ENCODE results near the gene ZNF48. TPM values are rescaled to one million over a fixed set of nuclear protein-coding genes. Genes with fewer than 3 reads are reported as not detected.

Gene ZNF48
- total RNA-seq, 2 donors from 2014 or later, result 6.5 to 6.8 TPM

DNA sequence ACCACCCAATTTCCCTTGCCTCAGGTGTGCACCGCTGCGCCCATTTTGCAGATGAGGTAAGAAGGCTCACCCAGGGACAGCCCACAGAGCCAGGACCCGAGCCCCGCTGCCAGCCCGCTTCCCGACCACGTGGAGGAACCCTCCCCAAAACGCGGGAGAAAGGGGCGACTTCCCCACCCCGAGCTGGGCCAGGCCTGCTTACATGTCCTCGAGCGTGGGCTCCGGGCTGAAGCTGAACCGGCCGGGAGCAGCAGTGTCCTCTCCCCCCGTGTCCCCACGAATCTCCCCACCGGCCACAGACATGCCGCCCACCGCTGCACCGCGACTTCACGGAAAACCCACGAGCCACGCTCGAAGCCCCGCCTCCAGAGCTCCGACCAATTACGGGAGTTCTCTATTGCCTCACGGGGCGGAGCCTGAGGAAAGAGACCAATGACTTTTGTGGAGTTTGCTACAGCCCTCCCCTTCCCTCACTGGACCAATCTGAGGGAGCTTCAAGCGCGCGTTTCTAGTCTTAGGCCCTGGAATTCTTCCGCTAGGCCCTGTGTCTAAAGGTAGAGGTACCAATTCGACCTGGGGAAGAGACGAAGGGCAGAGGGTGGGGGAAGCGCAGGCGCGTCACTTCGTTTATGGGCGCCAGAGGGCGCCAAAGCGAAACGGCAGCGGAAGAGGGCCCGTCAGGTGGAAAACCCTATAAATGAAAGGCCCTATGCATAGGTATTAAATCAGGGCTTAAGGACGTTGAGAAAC, 34.6 kb downstream of the ZNF48 start, which contains the start of gene DCTPP1:
TSS of gene DCTPP1 (minus strand) at position 353 of the 750 bp plus-strand sequence. CDS start at position 303, 50 bp downstream.
- TF ChIP-seq, protein P1, sequence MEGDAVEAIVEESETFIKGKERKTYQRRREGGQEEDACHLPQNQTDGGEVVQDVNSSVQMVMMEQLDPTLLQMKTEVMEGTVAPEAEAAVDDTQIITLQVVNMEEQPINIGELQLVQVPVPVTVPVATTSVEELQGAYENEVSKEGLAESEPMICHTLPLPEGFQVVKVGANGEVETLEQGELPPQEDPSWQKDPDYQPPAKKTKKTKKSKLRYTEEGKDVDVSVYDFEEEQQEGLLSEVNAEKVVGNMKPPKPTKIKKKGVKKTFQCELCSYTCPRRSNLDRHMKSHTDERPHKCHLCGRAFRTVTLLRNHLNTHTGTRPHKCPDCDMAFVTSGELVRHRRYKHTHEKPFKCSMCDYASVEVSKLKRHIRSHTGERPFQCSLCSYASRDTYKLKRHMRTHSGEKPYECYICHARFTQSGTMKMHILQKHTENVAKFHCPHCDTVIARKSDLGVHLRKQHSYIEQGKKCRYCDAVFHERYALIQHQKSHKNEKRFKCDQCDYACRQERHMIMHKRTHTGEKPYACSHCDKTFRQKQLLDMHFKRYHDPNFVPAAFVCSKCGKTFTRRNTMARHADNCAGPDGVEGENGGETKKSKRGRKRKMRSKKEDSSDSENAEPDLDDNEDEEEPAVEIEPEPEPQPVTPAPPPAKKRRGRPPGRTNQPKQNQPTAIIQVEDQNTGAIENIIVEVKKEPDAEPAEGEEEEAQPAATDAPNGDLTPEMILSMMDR (IDR thresholded peaks at IDR 0.05), result peak; percentile 82
- intact Hi-C loops (cut with DNase I), result loop anchor here (10.0 kb wide), 2 partner anchors 175 to 195 kb away; no protein-coding TSS in a partner anchor
- peak; percentile 97 for DNase-seq

DNA sequence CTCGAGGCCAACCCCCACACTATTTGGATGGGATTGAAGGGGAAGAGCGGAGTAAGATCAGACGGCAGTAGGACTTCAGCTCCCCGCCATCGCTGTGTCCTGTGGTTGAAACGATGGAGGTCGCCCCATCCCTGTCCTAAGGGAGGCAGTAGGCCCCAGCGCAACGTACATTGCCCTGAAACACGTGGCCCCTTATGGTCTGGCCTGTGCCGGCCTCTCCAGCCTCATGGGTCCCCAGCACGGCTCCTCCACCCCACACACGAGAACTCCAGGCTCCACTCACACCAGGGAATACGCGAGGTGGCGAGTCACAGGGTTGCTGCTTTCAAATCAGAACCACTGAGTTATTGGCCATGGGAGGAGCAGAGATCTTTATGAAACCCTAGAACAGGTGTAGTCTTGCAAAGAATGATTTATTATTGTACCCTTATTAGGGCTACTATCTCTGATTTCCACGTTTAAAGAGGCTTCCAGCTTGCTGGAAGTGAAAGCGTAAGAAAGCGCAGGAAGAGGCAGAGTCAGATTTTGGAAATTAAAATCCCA, 35.3 kb downstream of the ZNF48 start:
- intact Hi-C loops (cut with DNase I), result loop anchor here (10.0 kb wide), 1 partner anchor 194 kb away; no protein-coding TSS in a partner anchor

More for the DNA sequence above, 34.6 kb downstream of the ZNF48 start, which contains the start of gene DCTPP1:
- Histone ChIP-seq H3K27me3 (no peaks in the 10 kb centered on the region), H3K36me3 (no peaks in the 10 kb centered on the region), H3K9me3 (no peaks in the 10 kb centered on the region), H3K27ac (peak within 1 kb of the TSS; percentile 77), H3K9ac (ENCODE audit: low read depth in 2 of 2, low read length in 2 of 2) (peak within 1 kb of the TSS; percentile 91 to 92), H3K4me3 (peak within 1 kb of the TSS; percentile 46), H3K4me1 (peaks cover 3% of the 10 kb centered on the region)

DNA sequence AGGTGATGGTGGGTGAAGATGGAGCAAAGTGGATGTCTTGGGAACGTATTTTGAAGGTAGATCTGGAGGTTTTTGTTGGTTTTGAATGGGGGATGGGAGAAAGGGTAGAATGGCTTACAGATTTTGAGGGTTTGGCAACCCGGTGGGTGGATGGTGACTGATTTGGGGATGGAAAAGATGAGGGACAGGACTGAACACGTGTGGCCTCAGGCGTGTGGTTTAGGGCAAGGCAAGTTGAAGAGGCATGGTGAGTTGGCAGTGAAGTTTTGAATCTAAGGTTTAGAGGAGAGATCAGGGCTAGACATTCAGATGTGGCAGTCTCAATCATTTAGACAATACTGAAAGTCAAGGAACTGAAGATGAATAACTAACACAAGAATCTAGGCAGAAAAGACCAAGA, 39.6 kb downstream of the ZNF48 start:
- no peak overlapping the region for H3K4me3 ChIP-seq
- DNase-seq, result no peak
- H3K9ac ChIP-seq (ENCODE audit: low read depth in 2 of 2, low read length in 2 of 2), result no peak overlapping the region
- intact Hi-C loops (cut with DNase I), result loop anchor here (10.0 kb wide), 1 partner anchor 190 kb away; no protein-coding TSS in a partner anchor
- H3K4me1 ChIP-seq, result no peaks in the 10 kb centered on the region
- TF ChIP-seq, protein P1 (IDR thresholded peaks at IDR 0.05), result no peak
- H3K27ac ChIP-seq, result no peak overlapping the region
- no peaks in the 10 kb centered on the region for H3K27me3 ChIP-seq
- no peaks in the 10 kb centered on the region for H3K9me3 ChIP-seq
- H3K36me3 ChIP-seq, result no peaks in the 10 kb centered on the region

More for the DNA sequence above, 35.3 kb downstream of the ZNF48 start:
- Histone ChIP-seq H3K4me3 (peak overlapping the region; percentile 46), H3K27me3 (no peaks in the 10 kb centered on the region), H3K36me3 (no peaks in the 10 kb centered on the region), H3K9me3 (no peaks in the 10 kb centered on the region), H3K4me1 (peaks cover 3% of the 10 kb centered on the region), H3K9ac (ENCODE audit: low read depth in 2 of 2, low read length in 2 of 2) (peak overlapping the region; percentile 20 to 91), H3K27ac (peak overlapping the region; percentile 77)
- TF ChIP-seq, protein P1 (IDR thresholded peaks at IDR 0.05), result peak; percentile 13
- no peak for DNase-seq

DNA sequence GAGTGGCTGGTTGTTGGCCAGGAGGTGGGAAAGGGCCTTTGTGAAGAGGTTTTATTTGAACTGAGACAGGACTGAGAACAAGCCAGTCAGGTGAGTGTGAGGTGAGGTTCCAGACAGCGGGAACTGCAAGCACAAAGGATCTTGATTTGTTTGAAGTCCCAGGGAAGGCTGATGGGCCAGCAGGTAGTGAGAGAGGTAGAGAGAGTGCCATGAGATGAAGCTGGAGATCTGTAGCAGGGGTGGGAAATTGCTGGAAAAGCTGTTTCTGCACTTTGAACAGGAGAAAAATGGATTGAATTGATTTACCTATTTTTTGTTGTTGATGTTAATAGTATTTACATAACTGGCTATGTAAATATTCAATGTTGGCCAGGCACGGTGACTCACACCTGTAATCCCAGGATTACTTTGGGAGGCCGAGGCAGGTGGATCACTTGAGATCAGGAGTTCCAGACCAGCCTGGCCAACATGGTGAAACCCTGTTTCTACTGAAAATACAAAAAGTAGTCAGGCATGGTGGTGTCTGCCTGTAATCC, 42.4 kb downstream of the ZNF48 start:
- Histone ChIP-seq H3K9ac (ENCODE audit: low read depth in 2 of 2, low read length in 2 of 2) (no peak overlapping the region), H3K9me3 (no peaks in the 10 kb centered on the region), H3K27me3 (no peaks in the 10 kb centered on the region), H3K4me1 (no peaks in the 10 kb centered on the region), H3K4me3 (no peak overlapping the region), H3K27ac (peak overlapping the region; percentile 17), H3K36me3 (no peaks in the 10 kb centered on the region)
- TF ChIP-seq, protein P1 (IDR thresholded peaks at IDR 0.05), result no peak
- peak; percentile 43 for DNase-seq
- intact Hi-C loops (cut with DNase I), result loop anchor here (10.0 kb wide), 1 partner anchor 187 kb away; no protein-coding TSS in a partner anchor

DNA sequence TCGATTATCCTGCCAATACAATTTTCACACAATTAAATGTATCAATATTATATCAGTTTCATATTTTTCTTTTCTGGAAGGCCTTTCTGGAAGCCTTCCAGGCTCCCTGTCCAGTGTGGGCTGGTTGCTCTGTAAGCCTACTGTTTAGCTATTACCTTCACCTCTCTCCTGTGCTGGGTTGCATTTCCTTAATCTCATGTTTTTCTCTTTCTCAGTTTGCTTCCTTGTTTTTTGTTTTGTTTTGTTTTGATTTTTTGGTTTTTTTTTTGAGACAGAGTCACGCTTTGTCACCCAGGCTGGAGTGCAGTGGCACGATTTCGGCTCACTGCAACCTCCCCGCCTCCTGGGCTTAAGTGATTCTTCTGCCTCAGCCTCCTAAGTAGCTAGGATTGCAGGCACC, 43.6 kb downstream of the ZNF48 start:
- TF ChIP-seq, protein P1 (IDR thresholded peaks at IDR 0.05), result no peak
- no peaks in the 10 kb centered on the region for H3K9me3 ChIP-seq
- no peak overlapping the region for H3K4me3 ChIP-seq
- H3K4me1 ChIP-seq, result peaks cover 4% of the 10 kb centered on the region
- H3K27ac ChIP-seq, result no peak overlapping the region
- H3K27me3 ChIP-seq, result no peaks in the 10 kb centered on the region
- no peak overlapping the region for H3K9ac ChIP-seq (ENCODE audit: low read depth in 2 of 2, low read length in 2 of 2)
- intact Hi-C loops (cut with DNase I), result loop anchor here (10.0 kb wide), 1 partner anchor 186 kb away; no protein-coding TSS in a partner anchor
- DNase-seq, result no peak
- no peaks in the 10 kb centered on the region for H3K36me3 ChIP-seq
